GM18526 (cell line): ENCODE measurements around the gene OR2AT4.

Experiments
- POLR2A ChIP-seq: IDR thresholded peaks from 3 replicates; pipeline ENCODE4 v1.6.1; 2011; ENCODE audit not compliant: insufficient read length; ENCODE audit errors: extremely low read depth

Gene OR2AT4

DNA sequence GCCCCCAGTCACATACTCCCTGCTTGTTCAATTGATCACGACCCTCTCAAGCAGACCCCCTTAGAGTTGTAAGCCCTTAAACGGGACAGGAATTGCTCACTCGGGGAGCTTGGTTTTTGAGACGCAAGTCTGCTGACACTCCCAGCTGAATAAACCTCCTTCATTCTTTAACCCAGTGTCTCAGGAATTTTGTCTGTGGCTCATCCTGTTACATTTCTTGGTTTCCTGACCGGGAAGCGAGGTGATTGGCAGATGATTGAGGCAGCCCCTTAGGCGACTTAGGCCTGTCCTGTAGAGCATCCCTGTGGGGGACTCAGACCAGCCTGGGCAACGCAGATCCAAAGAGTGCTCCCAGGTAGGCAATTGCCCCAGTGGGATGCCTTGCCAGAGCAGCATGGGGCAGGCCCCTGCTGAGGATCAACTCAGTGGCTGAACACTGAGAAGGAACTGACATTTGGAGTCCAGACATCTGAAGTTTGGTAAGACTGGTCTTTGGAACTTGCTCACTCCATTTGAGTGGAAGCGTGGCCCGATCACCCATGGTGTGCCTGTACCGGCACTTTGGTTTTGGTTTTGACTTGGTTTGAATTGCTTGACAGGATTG is 56.4 kb downstream of the OR2AT4 start:
- TF ChIP-seq POLR2A, result no peak

DNA sequence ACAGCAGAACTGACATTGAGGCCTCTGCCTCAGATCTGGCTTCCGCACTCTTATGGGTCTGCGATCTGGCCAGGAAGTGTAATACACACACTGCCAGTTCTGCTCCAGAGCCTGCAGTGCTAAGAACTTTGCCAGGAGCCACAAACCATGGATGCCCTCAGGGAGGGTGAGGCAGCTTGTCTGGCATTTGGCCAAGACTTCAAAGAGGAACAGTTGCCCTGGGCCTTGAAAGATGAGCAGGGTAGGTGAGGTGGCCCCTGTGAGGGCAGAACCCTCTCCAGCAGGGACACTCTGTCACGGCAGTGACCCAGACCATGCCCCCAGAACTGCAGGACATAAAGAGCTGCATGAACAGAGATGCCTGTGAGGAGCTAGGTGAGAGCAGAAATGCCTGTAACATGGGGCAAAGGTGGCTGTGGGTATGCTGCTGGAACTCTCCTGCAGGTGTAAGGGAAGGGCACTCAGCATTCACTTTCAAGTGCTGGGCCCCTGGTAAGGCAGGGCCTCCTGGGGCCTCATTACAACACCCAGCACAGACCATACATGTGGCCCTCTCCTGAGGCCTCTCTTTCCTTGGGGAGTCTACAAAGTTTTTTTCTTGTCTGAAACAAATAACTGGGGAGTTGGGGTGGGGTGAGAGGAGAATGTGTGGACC is 60.6 kb downstream of the OR2AT4 start:
- TF ChIP-seq POLR2A, result no peak

DNA sequence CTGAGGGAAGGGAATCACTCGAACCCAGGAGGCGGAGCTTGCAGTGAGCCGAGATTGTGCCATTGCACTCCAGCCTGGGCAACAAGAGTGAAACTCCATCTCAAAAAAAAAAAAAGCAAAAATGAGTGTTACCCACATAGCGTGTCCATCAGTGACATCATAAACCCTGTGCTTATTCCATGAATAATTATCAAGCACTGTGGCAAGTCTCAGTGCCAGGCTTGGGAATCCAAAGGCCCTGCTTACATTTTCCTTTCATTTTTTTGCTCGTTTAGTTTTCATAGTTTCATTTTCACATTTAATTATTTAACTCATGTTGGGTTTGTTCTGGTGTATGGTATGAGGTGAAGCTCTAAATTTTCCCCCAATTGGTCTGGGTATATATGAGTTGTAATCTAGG is 61.4 kb downstream of the OR2AT4 start:
- TF ChIP-seq POLR2A, result no peak

DNA sequence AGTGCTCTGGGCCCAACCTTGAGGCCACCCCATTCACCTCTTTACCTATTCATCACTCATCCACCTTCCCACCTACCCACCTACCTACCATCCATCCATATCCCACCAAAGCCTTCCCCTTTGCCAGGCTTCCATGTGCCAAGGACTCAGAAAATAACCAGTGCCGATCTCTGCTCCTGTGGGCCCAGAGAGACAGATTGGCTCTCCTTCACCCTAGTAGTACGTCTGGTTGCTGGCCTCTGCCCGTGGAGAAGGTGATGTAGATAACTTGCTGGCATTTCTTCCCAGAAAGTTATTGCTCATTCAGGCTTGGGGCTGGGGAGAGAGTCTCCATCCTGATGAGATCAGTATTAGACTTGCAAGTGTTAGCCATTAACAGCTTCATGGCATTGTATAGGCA is 62.8 kb downstream of the OR2AT4 start:
- no peak for TF ChIP-seq POLR2A

DNA sequence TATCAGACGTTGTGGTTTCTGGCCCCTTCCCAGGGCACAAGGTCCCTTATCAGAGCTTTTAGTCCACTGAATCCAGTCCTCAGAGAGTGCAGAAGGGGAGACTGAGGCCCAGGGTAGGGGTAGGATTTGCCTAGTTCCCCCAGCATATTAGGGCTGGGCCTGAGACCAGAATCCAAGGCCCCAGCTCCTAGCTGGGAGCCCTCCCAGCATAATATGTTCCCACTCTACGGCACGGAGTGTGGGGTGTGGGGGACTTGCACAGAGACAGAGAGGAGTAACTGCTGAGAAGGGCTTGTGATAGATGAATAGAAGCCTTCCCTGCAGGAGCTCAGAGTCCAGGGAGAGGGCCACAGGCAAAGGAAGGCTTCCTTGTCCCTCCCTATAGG is 64.1 kb downstream of the OR2AT4 start:
- TF ChIP-seq POLR2A, result no peak

DNA sequence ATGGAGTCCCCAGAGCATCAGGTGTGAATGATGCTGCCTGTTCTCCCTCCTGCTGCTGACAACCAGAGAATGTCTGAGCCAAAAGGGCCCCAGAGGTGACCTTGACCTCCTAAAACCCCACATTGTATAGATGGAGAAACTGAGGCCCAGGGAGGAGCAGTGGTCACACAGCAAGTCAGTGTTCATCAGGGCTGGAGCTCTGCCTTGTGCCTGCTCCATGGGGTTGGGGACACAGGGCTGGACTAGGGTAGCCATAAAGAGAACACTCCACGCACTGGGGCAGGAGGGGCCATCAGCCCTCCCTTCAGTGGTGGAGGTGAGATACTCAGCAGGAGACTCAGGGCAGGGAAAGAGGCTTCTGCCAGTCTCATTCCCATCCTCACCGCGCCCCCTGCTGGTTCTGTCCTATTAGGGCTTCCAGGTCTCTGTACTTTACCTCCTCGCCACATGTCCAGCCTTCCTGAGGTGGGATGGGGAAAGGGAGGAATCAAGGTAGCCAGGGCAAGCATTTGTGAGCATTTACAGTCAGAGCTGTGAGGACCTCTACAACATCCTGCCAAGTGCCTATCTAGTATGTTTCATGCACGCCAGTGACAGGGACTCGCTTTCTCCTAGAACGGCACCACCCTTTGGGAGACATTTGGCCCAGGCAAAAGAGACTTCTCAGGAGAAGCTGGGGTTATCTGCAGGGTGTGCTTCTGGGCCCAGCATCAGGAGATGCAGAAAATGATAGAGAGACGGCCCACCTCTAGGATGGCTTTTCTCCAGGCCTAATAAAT is 64.7 kb downstream of the OR2AT4 start:
- no peak for TF ChIP-seq POLR2A
